IMR-90 (cell line): ENCODE data around the gene FAM174C. TPM values are rescaled to one million over a fixed set of nuclear protein-coding genes. Genes with fewer than 3 reads are reported as not detected.

Experiments
- ATAC-seq: fragments of 200-7000 bp; cut with Tn5 transposase; 2 replicates; pipeline ENCODE4 v1.9.1; 2020; ENCODE audit warnings: low read depth, mild to moderate bottlenecking, moderate library complexity
- BruUV-seq: library from RNA; stranded (reverse); fragments of 400-500 nt; replicated peaks from 2 replicates; lab custom pipeline; 2021; lab: Mats Ljungman, UMichigan
- CTCF ChIA-PET: fragments of 300-600 bp; formaldehyde crosslinking; extraction: SDS; loops from one replicate; lab custom pipeline; 2021; ENCODE audit warnings: antibody characterized with exemption; lab: Yijun Ruan, JAX
- POLR2A ChIA-PET: fragments of 300-600 bp; sonication (Branson Sonifier 250); formaldehyde crosslinking; loops from one replicate; lab custom pipeline; 2022; ENCODE audit warnings: antibody characterized with exemption; ENCODE audit not compliant: unreplicated experiment; lab: Charles Lee
- DNase-seq: peaks from one replicate; pipeline ENCODE4 v3.0.0; 2013
- H2AFZ ChIP-seq: replicated peaks from 2 replicates; pipeline ENCODE3; 2013; ENCODE audit warnings: low read length, mild to moderate bottlenecking; ENCODE audit not compliant: poor library complexity
- H2AK5ac ChIP-seq: 2 replicates; pipeline ENCODE4 v1.6.1; 2013; ENCODE audit warnings: low read depth, low read length, inconsistent platforms
- H2AK9ac ChIP-seq: replicated peaks from 2 replicates; pipeline ENCODE3; 2013; ENCODE audit warnings: mild to moderate bottlenecking, low read depth, low read length, moderate library complexity; ENCODE audit not compliant: poor library complexity
- H2BK120ac ChIP-seq: 2 replicates; pipeline ENCODE4 v1.6.1; 2013; ENCODE audit warnings: low read depth, low read length, inconsistent platforms
- H2BK15ac ChIP-seq: 3 replicates; pipeline ENCODE4 v1.6.1; 2013; ENCODE audit warnings: low read depth, low read length, inconsistent platforms
- H2BK20ac ChIP-seq: 2 replicates; pipeline ENCODE4 v1.6.1; 2013; ENCODE audit warnings: low read depth, mild to moderate bottlenecking, inconsistent platforms, low read length, moderate library complexity
- H2BK5ac ChIP-seq: 2 replicates; pipeline ENCODE4 v1.6.1; 2013; ENCODE audit warnings: mild to moderate bottlenecking, low read depth, low read length, inconsistent platforms; ENCODE audit not compliant: poor library complexity, severe bottlenecking
- H3K14ac ChIP-seq: replicated peaks from 2 replicates; pipeline ENCODE4 v1.6.1; 2013; ENCODE audit warnings: low read depth, low read length, inconsistent platforms
- H3K18ac ChIP-seq: 2 replicates; pipeline ENCODE4 v1.6.1; 2013; ENCODE audit warnings: low read depth, low read length, control low read depth
- H3K23ac ChIP-seq: 2 replicates; pipeline ENCODE4 v1.6.1; 2013; ENCODE audit warnings: low read depth, low read length, inconsistent platforms
- H3K27ac ChIP-seq: 2 replicates; pipeline ENCODE4 v1.5.1; 2013; ENCODE audit warnings: mild to moderate bottlenecking, control low read depth, low read length; ENCODE audit not compliant: insufficient read depth
- H3K27me3 ChIP-seq: 2 replicates; pipeline ENCODE4 v1.6.1; 2013; ENCODE audit warnings: low read length; ENCODE audit not compliant: control insufficient read depth, insufficient read depth
- H3K36me3 ChIP-seq: 2 replicates; pipeline ENCODE4 v1.6.1; 2013; ENCODE audit warnings: low read length, mixed read lengths; ENCODE audit not compliant: control insufficient read depth, insufficient read depth
- H3K4ac ChIP-seq: 2 replicates; pipeline ENCODE4 v1.6.1; 2013; ENCODE audit warnings: low read depth, low read length, inconsistent platforms
- H3K4me1 ChIP-seq: 2 replicates; pipeline ENCODE4 v1.6.1; 2013; ENCODE audit warnings: low read length, mixed read lengths; ENCODE audit not compliant: control insufficient read depth, insufficient read depth
- H3K4me2 ChIP-seq: 2 replicates; pipeline ENCODE4 v1.6.1; 2013; ENCODE audit warnings: low read depth, mild to moderate bottlenecking, control low read depth, low read length, moderate library complexity
- H3K4me3 ChIP-seq: 2 replicates; pipeline ENCODE4 v1.5.1; 2013; ENCODE audit warnings: low read depth, mild to moderate bottlenecking, control low read depth, low read length, moderate library complexity; ENCODE audit not compliant: insufficient read depth
- H3K56ac ChIP-seq: 2 replicates; pipeline ENCODE4 v1.6.1; 2013; ENCODE audit warnings: low read length, inconsistent platforms; ENCODE audit not compliant: insufficient read depth; ENCODE audit errors: extremely low read depth
- H3K79me1 ChIP-seq, 2 experiments: 2 replicates each; pipeline ENCODE4 v1.6.1; 2013; ENCODE audit warnings: low read length in 2 of 2, inconsistent platforms in 1 of 2, low read depth in 1 of 2
- H3K9ac ChIP-seq: 2 replicates; pipeline ENCODE4 v1.6.1; 2013; ENCODE audit warnings: low read depth, low read length, control low read depth
- H3K9me1 ChIP-seq: 2 replicates; pipeline ENCODE4 v1.6.1; 2013; ENCODE audit warnings: low read length, inconsistent platforms; ENCODE audit not compliant: insufficient read depth
- H3K9me3 ChIP-seq: 2 replicates; pipeline ENCODE4 v1.6.1; 2013; ENCODE audit warnings: low read length; ENCODE audit not compliant: control insufficient read depth, insufficient read depth
- H4K20me1 ChIP-seq: 2 replicates; pipeline ENCODE4 v1.6.1; 2013; ENCODE audit warnings: low read length, inconsistent platforms; ENCODE audit not compliant: insufficient read depth
- H4K5ac ChIP-seq: 2 replicates; pipeline ENCODE4 v1.6.1; 2013; ENCODE audit warnings: mild to moderate bottlenecking, low read depth, low read length, control low read depth
- H4K8ac ChIP-seq, 2 experiments: 2 replicates each; pipeline ENCODE4 v1.6.1; 2013; ENCODE audit warnings: low read depth in 2 of 2, low read length in 2 of 2, control low read depth in 1 of 2, inconsistent platforms in 1 of 2
- H4K91ac ChIP-seq: 2 replicates; pipeline ENCODE4 v1.6.1; 2013; ENCODE audit warnings: low read depth, low read length, inconsistent platforms; ENCODE audit not compliant: insufficient read depth
- BHLHE40 ChIP-seq: fragments of 150-350 bp; IDR thresholded peaks from 2 replicates; pipeline ENCODE4 v1.6.1; 2016; ENCODE audit warnings: mild to moderate bottlenecking, low read depth, low read length
- CEBPB ChIP-seq: IDR thresholded peaks from 2 replicates; pipeline ENCODE4 v1.6.1; 2012; ENCODE audit warnings: low read depth, low read length, improper control_type of control experiment
- CHD1 ChIP-seq: IDR thresholded peaks from 2 replicates; pipeline ENCODE4 v1.6.1; 2012; ENCODE audit warnings: low read depth, low read length, improper control_type of control experiment
- FOS ChIP-seq: fragments of 150-350 bp; IDR thresholded peaks from 2 replicates; pipeline ENCODE4 v1.6.1; 2016; ENCODE audit warnings: low read depth, low read length
- MAFK ChIP-seq: IDR thresholded peaks from 2 replicates; pipeline ENCODE4 v1.6.1; 2012; ENCODE audit warnings: low read depth, low read length, improper control_type of control experiment
- MAZ ChIP-seq: IDR thresholded peaks from 2 replicates; pipeline ENCODE4 v1.6.1; 2012; ENCODE audit warnings: low read depth, mild to moderate bottlenecking, low read length, improper control_type of control experiment, moderate library complexity, borderline replicate concordance
- MXI1 ChIP-seq: IDR thresholded peaks from 2 replicates; pipeline ENCODE4 v1.6.1; 2012; ENCODE audit warnings: low read depth, mild to moderate bottlenecking, low read length, moderate library complexity, borderline replicate concordance
- NFE2L2 ChIP-seq: fragments of 150-350 bp; IDR thresholded peaks from 2 replicates; pipeline ENCODE4 v1.6.1; 2016; ENCODE audit warnings: low read depth, mild to moderate bottlenecking, low read length
- POLR2A ChIP-seq: IDR thresholded peaks from 2 replicates; pipeline ENCODE4 v1.6.1; 2012; ENCODE audit warnings: mild to moderate bottlenecking, low read depth, low read length
- RCOR1 ChIP-seq: IDR thresholded peaks from 2 replicates; pipeline ENCODE4 v1.6.1; 2012; ENCODE audit warnings: mild to moderate bottlenecking, low read length, improper control_type of control experiment; ENCODE audit not compliant: insufficient replicate concordance
- RFX5 ChIP-seq: IDR thresholded peaks from 2 replicates; pipeline ENCODE4 v1.8.0; 2012; ENCODE audit warnings: low read depth, mild to moderate bottlenecking, low read length, moderate library complexity
- SMC3 ChIP-seq: fragments of 150-350 bp; IDR thresholded peaks from 2 replicates; pipeline ENCODE4 v1.6.1; 2016; ENCODE audit warnings: low read depth, mild to moderate bottlenecking, antibody characterized with exemption, low read length, moderate library complexity
- WGBS, 2 experiments: methylation state at CpG; one replicate each; pipeline versions ENCODE4 v1.1.5 to v1.1.7; 2013; ENCODE audit warnings: missing lambda C conversion rate in 2 of 2; ENCODE audit not compliant: insufficient read length in 1 of 2; ENCODE audit errors: extremely low coverage in 2 of 2; 5-methylcytosine and 5-hydroxymethylcytosine counted together
- dilution Hi-C: fragments of 300-500 bp; cut with HindIII; formaldehyde crosslinking; loops from one replicate; pipeline ENCODE4 v1.14.3; 2018; ENCODE audit warnings: low sequenced_read_pairs; ENCODE audit not compliant: unreplicated experiment
- in situ Hi-C: fragments of 300-500 bp; cut with MboI; formaldehyde crosslinking; loops from 3 replicates; pipeline ENCODE4 v1.14.3; 2019; ENCODE audit warnings: low sequenced_read_pairs, inconsistent platforms, mixed read lengths
- intact Hi-C: fragments of 100-400 bp; cut with micrococcal nuclease; formaldehyde crosslinking; loops from 2 replicates; pipeline ENCODE4 v1.10.0; 2022
- polyA plus RNA-seq, 3 experiments: library from polyadenylated mRNA; depleted of rRNA; stranded (reverse); fragments of >200 nt; gene quantifications; 2 replicates each; pipeline ENCODE4 v1.2.3, GENCODE V29; 2012; ENCODE audit warnings: low replicate concordance in 1 of 3
- total RNA-seq: library from RNA; depleted of rRNA; stranded (reverse); fragments of >200 nt; gene quantifications from 2 replicates; pipeline ENCODE4 v1.2.3, GENCODE V29; 2012
- TF ChIP-seq, protein P1 (sequence below): fragments of 150-350 bp; IDR thresholded peaks from 2 replicates; pipeline ENCODE4 v1.6.1; 2016; ENCODE audit warnings: low read depth, mild to moderate bottlenecking, low read length, moderate library complexity, borderline replicate concordance
- TF ChIP-seq, protein P2 (sequence below): fragments of 150-350 bp; IDR thresholded peaks from 2 replicates; pipeline ENCODE4 v1.6.1; 2017; ENCODE audit warnings: mild to moderate bottlenecking, antibody characterized with exemption, low read length, low read depth
- TF ChIP-seq, protein P3 (sequence below): conservative IDR thresholded peaks from 2 replicates; pipeline ENCODE4 v1.5.1; 2012; ENCODE audit warnings: mild to moderate bottlenecking, low read depth, low read length, improper control_type of control experiment

FAM174C gene
- total and polyA plus RNA-seq, 2 of the 4 experiments (the other 2 are of a cell fraction) = 7.5 to 61.8 TPM

DNA sequence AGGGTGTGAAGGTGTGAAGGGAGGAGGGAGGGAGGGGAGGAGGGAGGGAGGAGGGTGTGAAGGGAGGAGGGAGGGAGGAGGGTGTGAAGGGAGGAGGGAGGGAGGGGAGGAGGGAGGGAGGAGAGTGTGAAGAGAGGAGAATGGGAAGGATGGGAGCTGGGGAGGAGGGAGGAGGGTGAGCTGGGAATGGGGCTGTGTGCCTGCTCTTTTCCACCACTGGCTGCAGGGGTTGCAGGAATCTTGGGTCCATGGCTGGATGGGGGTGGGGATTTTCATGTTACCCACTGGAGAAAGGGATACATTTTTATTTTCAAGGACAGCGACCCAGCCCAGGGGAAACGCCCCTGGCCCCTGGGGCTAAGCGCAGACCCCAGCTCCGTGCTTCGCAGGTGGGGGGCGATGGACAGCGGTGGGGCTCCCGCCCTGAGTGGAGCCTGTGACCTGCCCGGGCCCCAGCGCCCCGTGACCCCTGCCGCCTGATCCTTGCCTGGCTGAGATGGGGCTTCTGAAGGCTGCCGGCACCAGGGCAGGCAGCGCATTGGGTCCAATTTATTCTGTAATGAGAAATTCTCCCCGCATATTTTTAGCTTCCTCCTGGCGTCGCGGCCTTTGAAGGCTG lies 7.4 kb downstream of the FAM174C start:
- ATAC-seq (no peak), DNase-seq (no peak)
- BruUV-seq = no TSS peak
- Histone ChIP-seq H3K4me2 (no peak overlapping the region), H4K20me1 (peaks cover 16% of the 10 kb centered on the region), H3K18ac (no peak overlapping the region), H4K8ac (no peak overlapping the region), H2AK5ac (no peak overlapping the region), H3K9ac (no peak overlapping the region), H3K4me1 (no peaks in the 10 kb centered on the region), H3K14ac (no peak overlapping the region), H4K91ac (no peak overlapping the region), H3K56ac (no peak overlapping the region), H3K23ac (no peak overlapping the region), H3K4me3 (no peak overlapping the region), H3K9me1 (no peaks in the 10 kb centered on the region), H2BK120ac (no peak overlapping the region), H3K27me3 (peaks cover 36% of the 10 kb centered on the region), H4K5ac (no peak overlapping the region), H2AK9ac (no peak overlapping the region), H3K27ac (no peak overlapping the region), H3K79me1 (peaks cover 0 to 13% of the 10 kb centered on the region in 2 experiments; a peak in 1 of 4 replicates), H3K4ac (no peak overlapping the region), H2BK5ac (no peak overlapping the region), H2BK15ac (no peak overlapping the region), H2BK20ac (no peak overlapping the region), H2AFZ (no peak overlapping the region), H3K9me3 (no peaks in the 10 kb centered on the region), H3K36me3 (peaks cover 5% of the 10 kb centered on the region)
- in situ Hi-C loops = loop anchor here (5.0 kb wide), 1 partner anchor 80 kb away; no protein-coding TSS in a partner anchor
- CTCF ChIA-PET = no interaction called here
- TF ChIP-seq, protein P1, sequence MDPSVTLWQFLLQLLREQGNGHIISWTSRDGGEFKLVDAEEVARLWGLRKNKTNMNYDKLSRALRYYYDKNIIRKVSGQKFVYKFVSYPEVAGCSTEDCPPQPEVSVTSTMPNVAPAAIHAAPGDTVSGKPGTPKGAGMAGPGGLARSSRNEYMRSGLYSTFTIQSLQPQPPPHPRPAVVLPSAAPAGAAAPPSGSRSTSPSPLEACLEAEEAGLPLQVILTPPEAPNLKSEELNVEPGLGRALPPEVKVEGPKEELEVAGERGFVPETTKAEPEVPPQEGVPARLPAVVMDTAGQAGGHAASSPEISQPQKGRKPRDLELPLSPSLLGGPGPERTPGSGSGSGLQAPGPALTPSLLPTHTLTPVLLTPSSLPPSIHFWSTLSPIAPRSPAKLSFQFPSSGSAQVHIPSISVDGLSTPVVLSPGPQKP = no peak
- TF ChIP-seq MXI1 = no peak
- TF ChIP-seq RCOR1 = no peak
- TF ChIP-seq RFX5 = no peak
- no peak for TF ChIP-seq FOS
- TF ChIP-seq BHLHE40 = no peak
- no peak for TF ChIP-seq NFE2L2
- no peak for TF ChIP-seq SMC3
- TF ChIP-seq, protein P2, sequence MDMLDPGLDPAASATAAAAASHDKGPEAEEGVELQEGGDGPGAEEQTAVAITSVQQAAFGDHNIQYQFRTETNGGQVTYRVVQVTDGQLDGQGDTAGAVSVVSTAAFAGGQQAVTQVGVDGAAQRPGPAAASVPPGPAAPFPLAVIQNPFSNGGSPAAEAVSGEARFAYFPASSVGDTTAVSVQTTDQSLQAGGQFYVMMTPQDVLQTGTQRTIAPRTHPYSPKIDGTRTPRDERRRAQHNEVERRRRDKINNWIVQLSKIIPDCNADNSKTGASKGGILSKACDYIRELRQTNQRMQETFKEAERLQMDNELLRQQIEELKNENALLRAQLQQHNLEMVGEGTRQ = no peak
- TF ChIP-seq MAFK = no peak
- TF ChIP-seq MAZ = no peak
- no peak for TF ChIP-seq CHD1
- TF ChIP-seq POLR2A = no peak
- TF ChIP-seq, protein P3, sequence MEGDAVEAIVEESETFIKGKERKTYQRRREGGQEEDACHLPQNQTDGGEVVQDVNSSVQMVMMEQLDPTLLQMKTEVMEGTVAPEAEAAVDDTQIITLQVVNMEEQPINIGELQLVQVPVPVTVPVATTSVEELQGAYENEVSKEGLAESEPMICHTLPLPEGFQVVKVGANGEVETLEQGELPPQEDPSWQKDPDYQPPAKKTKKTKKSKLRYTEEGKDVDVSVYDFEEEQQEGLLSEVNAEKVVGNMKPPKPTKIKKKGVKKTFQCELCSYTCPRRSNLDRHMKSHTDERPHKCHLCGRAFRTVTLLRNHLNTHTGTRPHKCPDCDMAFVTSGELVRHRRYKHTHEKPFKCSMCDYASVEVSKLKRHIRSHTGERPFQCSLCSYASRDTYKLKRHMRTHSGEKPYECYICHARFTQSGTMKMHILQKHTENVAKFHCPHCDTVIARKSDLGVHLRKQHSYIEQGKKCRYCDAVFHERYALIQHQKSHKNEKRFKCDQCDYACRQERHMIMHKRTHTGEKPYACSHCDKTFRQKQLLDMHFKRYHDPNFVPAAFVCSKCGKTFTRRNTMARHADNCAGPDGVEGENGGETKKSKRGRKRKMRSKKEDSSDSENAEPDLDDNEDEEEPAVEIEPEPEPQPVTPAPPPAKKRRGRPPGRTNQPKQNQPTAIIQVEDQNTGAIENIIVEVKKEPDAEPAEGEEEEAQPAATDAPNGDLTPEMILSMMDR = no peak
- TF ChIP-seq CEBPB = no peak
- dilution Hi-C loops = no loop called here
- intact Hi-C loops = no loop called here
- POLR2A ChIA-PET = no interaction called here
- 72% methylated on average over 7 of the region's 18 CpGs; no CpG with 5 or more reads in 1 of the 2 experiments for WGBS, 2 experiments
